SK-N-SH (cell line): ENCODE measurements around the gene TRPM8. TPM values are rescaled to one million over a fixed set of nuclear protein-coding genes. Genes with fewer than 3 reads are reported as not detected.

Experiments
- CTCF ChIA-PET: fragments of 300-600, 350-600 bp; formaldehyde crosslinking; extraction: SDS; loops from one replicate; lab custom pipeline; 2021; lab: Yijun Ruan, JAX
- POLR2A ChIA-PET: fragments of 350-600 bp; sonication (Branson Sonifier 250); formaldehyde crosslinking; extraction: SDS; loops from one replicate; lab custom pipeline; 2020; ENCODE audit warnings: antibody characterized with exemption, inconsistent platforms; lab: Yijun Ruan, JAX
- DNase-seq: peaks from one replicate; pipeline ENCODE4 v3.0.0; 2012
- H2AFZ ChIP-seq: fragments of 200-600 bp; sonication (generic); 2 replicates; pipeline ENCODE4 v1.8.1; 2016; ENCODE audit warnings: antibody characterized with exemption, mild to moderate bottlenecking, low read depth
- H3F3A ChIP-seq: fragments of 200-600 bp; sonication (generic); replicated peaks from 2 replicates; pipeline ENCODE3; 2016; ENCODE audit warnings: antibody characterized with exemption, mild to moderate bottlenecking; ENCODE audit not compliant: insufficient read depth
- H3K27ac ChIP-seq, 2 experiments: fragments of 200-500 bp in 1 of 2; fragments of 200-600 bp in 1 of 2; sonication (Bioruptor generic) in 1 of 2; sonication (generic), shearing (Covaris generic) in 1 of 2; 2 replicates each; pipeline versions ENCODE4 v1.5.1 to v1.6.1; 2014 to 2016; ENCODE audit warnings: low read depth in 2 of 2, inconsistent platforms in 1 of 2, low read length in 1 of 2, mild to moderate bottlenecking in 1 of 2, mixed read lengths in 1 of 2
- H3K27me3 ChIP-seq: fragments of 200-600 bp; sonication (generic), shearing (Covaris generic); 2 replicates; pipeline ENCODE4 v1.6.1; 2016; ENCODE audit warnings: mixed run types; ENCODE audit not compliant: insufficient read depth
- H3K36me3 ChIP-seq, 2 experiments: fragments of 200-500 bp in 1 of 2; fragments of 200-600 bp in 1 of 2; sonication (Bioruptor generic) in 1 of 2; sonication (generic) in 1 of 2; replicated peaks in 1 of 2; 2 replicates each; pipeline versions ENCODE3 to v1.5.1; 2014 to 2016; ENCODE audit warnings: low read length in 1 of 2, mild to moderate bottlenecking in 1 of 2; ENCODE audit not compliant: insufficient read depth in 2 of 2, control insufficient read depth in 1 of 2
- H3K4me1 ChIP-seq, 2 experiments: fragments of 200-500 bp in 1 of 2; fragments of 200-600 bp in 1 of 2; sonication (Bioruptor generic) in 1 of 2; sonication (generic), shearing (Covaris generic) in 1 of 2; 2 replicates each; pipeline versions ENCODE4 v1.5.1 to v1.6.1; 2014 to 2016; ENCODE audit warnings: low read depth in 1 of 2, low read length in 1 of 2, mixed run types in 1 of 2; ENCODE audit not compliant: insufficient read depth in 2 of 2, control insufficient read depth in 1 of 2
- H3K4me2 ChIP-seq: fragments of 200-600 bp; sonication (generic), shearing (Covaris generic); 2 replicates; pipeline ENCODE4 v1.6.1; 2017; ENCODE audit warnings: mixed run types
- H3K4me3 ChIP-seq, 2 experiments: fragments of 200-500 bp in 1 of 2; fragments of 200-600 bp in 1 of 2; sonication (Bioruptor generic) in 1 of 2; sonication (generic), shearing (Covaris generic) in 1 of 2; 2 replicates each; pipeline versions ENCODE4 v1.5.1 to v1.8.1; 2014 to 2016; ENCODE audit warnings: low read depth in 2 of 2, inconsistent platforms in 1 of 2, low read length in 1 of 2, mild to moderate bottlenecking in 1 of 2, mixed read lengths in 1 of 2, moderate library complexity in 1 of 2
- H3K79me2 ChIP-seq: fragments of 200-600 bp; sonication (generic); 2 replicates; pipeline ENCODE4 v1.8.1; 2017; ENCODE audit warnings: mild to moderate bottlenecking; ENCODE audit not compliant: insufficient read depth
- H3K9ac ChIP-seq: fragments of 200-600 bp; sonication (generic); 2 replicates; pipeline ENCODE4 v1.6.1; 2017; ENCODE audit warnings: mixed run types
- H3K9me2 ChIP-seq: fragments of 200-600 bp; sonication (generic); 2 replicates; pipeline ENCODE4 v1.6.1; 2017; ENCODE audit warnings: mixed run types
- H3K9me3 ChIP-seq: fragments of 200-600 bp; sonication (generic); 2 replicates; pipeline ENCODE4 v1.6.1; 2017; ENCODE audit warnings: mixed run types, mild to moderate bottlenecking, moderate library complexity
- H4K20me1 ChIP-seq: fragments of 200-600 bp; sonication (generic); 2 replicates; pipeline ENCODE4 v1.6.1; 2017; ENCODE audit warnings: mild to moderate bottlenecking, mixed run types; ENCODE audit not compliant: insufficient read depth
- ELF1 ChIP-seq: IDR thresholded peaks from 2 replicates; pipeline ENCODE4 v1.4.0; 2012
- EP300 ChIP-seq, 2 experiments: IDR thresholded peaks; 2 replicates each; pipeline versions ENCODE4 v1.4.0 to v1.6.1; 2012; ENCODE audit warnings: borderline replicate concordance in 1 of 2, low read depth in 1 of 2, low read length in 1 of 2
- EZH2phosphoT487 ChIP-seq: fragments of 200-600 bp; sonication (generic); IDR thresholded peaks from 2 replicates; pipeline ENCODE4 v1.6.1; 2017; ENCODE audit warnings: low read depth, mixed run types, mild to moderate bottlenecking, antibody characterized with exemption, moderate library complexity, borderline replicate concordance
- FOSL2 ChIP-seq: IDR thresholded peaks from 2 replicates; pipeline ENCODE4 v1.4.0; 2012; ENCODE audit warnings: low read depth, mild to moderate bottlenecking, moderate library complexity, borderline replicate concordance
- FOXJ3 ChIP-seq: sonication (generic); formaldehyde crosslinking; IDR thresholded peaks from 2 replicates; pipeline ENCODE4 v1.5.1; 2020; ENCODE audit warnings: mild to moderate bottlenecking, missing genetic modification reagents
- JUND ChIP-seq: IDR thresholded peaks from 2 replicates; pipeline ENCODE4 v1.4.0; 2012
- MEF2A ChIP-seq: IDR thresholded peaks from 2 replicates; pipeline ENCODE4 v1.4.0; 2012; ENCODE audit warnings: low read depth, borderline replicate concordance
- PBX3 ChIP-seq: IDR thresholded peaks from 2 replicates; pipeline ENCODE4; 2012
- RCOR1 ChIP-seq: fragments of 150-350 bp; IDR thresholded peaks from 2 replicates; pipeline ENCODE4 v1.6.1; 2017; ENCODE audit warnings: antibody characterized with exemption, low read length
- RFX5 ChIP-seq: IDR thresholded peaks from 2 replicates; pipeline ENCODE4 v1.6.1; 2012; ENCODE audit warnings: mild to moderate bottlenecking, improper control_type of control experiment, low read length
- SIN3A ChIP-seq: IDR thresholded peaks from 2 replicates; pipeline ENCODE4 v1.6.1; 2012; ENCODE audit warnings: low read depth, mild to moderate bottlenecking, low read length, moderate library complexity, borderline replicate concordance
- SMC3 ChIP-seq: IDR thresholded peaks from 2 replicates; pipeline ENCODE4 v1.6.1; 2012; ENCODE audit warnings: low read depth, low read length, improper control_type of control experiment
- TAF1 ChIP-seq: IDR thresholded peaks from 2 replicates; pipeline ENCODE4 v1.6.1; 2012; ENCODE audit warnings: low read depth, mild to moderate bottlenecking, low read length, moderate library complexity, borderline replicate concordance
- TCF12 ChIP-seq: IDR thresholded peaks from 2 replicates; pipeline ENCODE4 v1.4.0; 2012
- TEAD4 ChIP-seq: IDR thresholded peaks from 2 replicates; pipeline ENCODE4 v1.4.0; 2012; ENCODE audit warnings: mild to moderate bottlenecking, borderline replicate concordance; ENCODE audit not compliant: insufficient read depth
- USF1 ChIP-seq: IDR thresholded peaks from 2 replicates; pipeline ENCODE4 v1.4.0; 2012; ENCODE audit warnings: low read depth, borderline replicate concordance
- ZBTB33 ChIP-seq: IDR thresholded peaks from 2 replicates; pipeline ENCODE4 v1.4.0; 2012; ENCODE audit warnings: low read depth, borderline replicate concordance
- WGBS: methylation state at CpG from one replicate; pipeline ENCODE4 v1.1.6; 2017; ENCODE audit warnings: low lambda C conversion rate; 5-methylcytosine and 5-hydroxymethylcytosine counted together
- polyA plus RNA-seq, 3 experiments: library from polyadenylated mRNA; depleted of rRNA; stranded (reverse); fragments of >200 nt; gene quantifications; 2 replicates each; pipeline ENCODE4 v1.2.3, GENCODE V29; 2012
- TF ChIP-seq, protein P1 (sequence below): fragments of 200-600 bp; sonication (generic); IDR thresholded peaks from 2 replicates; pipeline ENCODE4 v1.6.1; 2017; ENCODE audit warnings: antibody characterized with exemption, mild to moderate bottlenecking, moderate library complexity
- TF ChIP-seq, protein P2 (sequence below): IDR thresholded peaks from 2 replicates; pipeline ENCODE4 v1.4.0; 2012; ENCODE audit warnings: low read depth

Gene TRPM8
- polyA plus RNA-seq, 1 of the 3 experiments (the other 2 are of a cell fraction): 0.85 TPM

- Histone ChIP-seq H3K9ac (no peak overlapping the region), H3K9me2 (no peaks in the 10 kb centered on the region), H3F3A (no peaks in the 10 kb centered on the region), H2AFZ (no peak overlapping the region), H3K27ac (no peak overlapping the region), H3K4me2 (no peak overlapping the region), H3K4me3 (no peak overlapping the region), H3K4me1 (peaks cover 2 to 5% of the 10 kb centered on the region in 2 experiments; a peak in 1 of 4 replicates), H3K9me3 (no peaks in the 10 kb centered on the region), H3K36me3 (no peaks in the 10 kb centered on the region), H3K27me3 (no peaks in the 10 kb centered on the region), H4K20me1 (no peaks in the 10 kb centered on the region), H3K79me2 (no peaks in the 10 kb centered on the region)
- ChIA-PET CTCF (no interaction called here), POLR2A (no interaction called here)
- WGBS: 56% methylated on average over 1 of the region's 1 CpG
- TF ChIP-seq USF1: no peak
- TF ChIP-seq RCOR1: no peak
- TF ChIP-seq TAF1: no peak
- no peak for TF ChIP-seq RFX5
- TF ChIP-seq, protein P1, sequence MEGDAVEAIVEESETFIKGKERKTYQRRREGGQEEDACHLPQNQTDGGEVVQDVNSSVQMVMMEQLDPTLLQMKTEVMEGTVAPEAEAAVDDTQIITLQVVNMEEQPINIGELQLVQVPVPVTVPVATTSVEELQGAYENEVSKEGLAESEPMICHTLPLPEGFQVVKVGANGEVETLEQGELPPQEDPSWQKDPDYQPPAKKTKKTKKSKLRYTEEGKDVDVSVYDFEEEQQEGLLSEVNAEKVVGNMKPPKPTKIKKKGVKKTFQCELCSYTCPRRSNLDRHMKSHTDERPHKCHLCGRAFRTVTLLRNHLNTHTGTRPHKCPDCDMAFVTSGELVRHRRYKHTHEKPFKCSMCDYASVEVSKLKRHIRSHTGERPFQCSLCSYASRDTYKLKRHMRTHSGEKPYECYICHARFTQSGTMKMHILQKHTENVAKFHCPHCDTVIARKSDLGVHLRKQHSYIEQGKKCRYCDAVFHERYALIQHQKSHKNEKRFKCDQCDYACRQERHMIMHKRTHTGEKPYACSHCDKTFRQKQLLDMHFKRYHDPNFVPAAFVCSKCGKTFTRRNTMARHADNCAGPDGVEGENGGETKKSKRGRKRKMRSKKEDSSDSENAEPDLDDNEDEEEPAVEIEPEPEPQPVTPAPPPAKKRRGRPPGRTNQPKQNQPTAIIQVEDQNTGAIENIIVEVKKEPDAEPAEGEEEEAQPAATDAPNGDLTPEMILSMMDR: no peak
- TF ChIP-seq, protein P2, sequence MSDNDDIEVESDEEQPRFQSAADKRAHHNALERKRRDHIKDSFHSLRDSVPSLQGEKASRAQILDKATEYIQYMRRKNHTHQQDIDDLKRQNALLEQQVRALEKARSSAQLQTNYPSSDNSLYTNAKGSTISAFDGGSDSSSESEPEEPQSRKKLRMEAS: no peak
- no peak for TF ChIP-seq EZH2phosphoT487
- TF ChIP-seq TCF12: no peak
- TF ChIP-seq FOSL2: no peak
- no peak for DNase-seq
Measured at GRCh38 chr2:234022424-234022823, 105.3 kb downstream of the TRPM8 start.

- no peak overlapping the region for H3K9ac ChIP-seq
- H3K27ac ChIP-seq: no peak overlapping the region
- ChIA-PET POLR2A (no interaction called here), CTCF (no interaction called here)
- H3K4me1 ChIP-seq: peaks cover 2 to 5% of the 10 kb centered on the region in 2 experiments; a peak in 1 of 4 replicates
- no peaks in the 10 kb centered on the region for H3K9me2 ChIP-seq
- H3K4me3 ChIP-seq: no peak overlapping the region
- H3K27me3 ChIP-seq: no peaks in the 10 kb centered on the region
- H3K9me3 ChIP-seq: no peaks in the 10 kb centered on the region
- H3F3A ChIP-seq: no peaks in the 10 kb centered on the region
- no peaks in the 10 kb centered on the region for H3K36me3 ChIP-seq
- no peaks in the 10 kb centered on the region for H3K79me2 ChIP-seq
- no peak overlapping the region for H2AFZ ChIP-seq
- DNase-seq: no peak
- no peaks in the 10 kb centered on the region for H4K20me1 ChIP-seq
- no peak overlapping the region for H3K4me2 ChIP-seq
- 87% methylated on average over 6 of the region's 29 CpGs for WGBS
- no peak for TF ChIP-seq TAF1
- no peak for TF ChIP-seq RCOR1
- no peak for TF ChIP-seq EP300 (IDR thresholded peaks at IDR 0.05; ENCODE audit: borderline replicate concordance in 1 of 2, low read depth in 1 of 2, low read length in 1 of 2)
- TF ChIP-seq SIN3A: no peak
- TF ChIP-seq ELF1: no peak
- no peak for TF ChIP-seq SMC3
- TF ChIP-seq MEF2A: no peak
- TF ChIP-seq FOSL2: no peak
- TF ChIP-seq, protein P1: no peak
- TF ChIP-seq EZH2phosphoT487: no peak
- TF ChIP-seq, protein P2: no peak
- no peak for TF ChIP-seq TEAD4
- no peak for TF ChIP-seq JUND
- TF ChIP-seq ZBTB33: no peak
- TF ChIP-seq PBX3: no peak
- no peak for TF ChIP-seq FOXJ3 (CRISPR knock-in tag)
Measured at GRCh38 chr2:234024304-234024703, 107.1 kb downstream of the TRPM8 start.
